GM23338 (cell line): ENCODE results near the gene CDC42SE1. TPM values are rescaled to one million over a fixed set of nuclear protein-coding genes. Genes with fewer than 3 reads are reported as not detected.

Source experiments
- ATAC-seq: fragments of 200-7000 bp; cut with Tn5 transposase; 3 replicates; pipeline ENCODE4 v1.9.1; 2020
- DNase-seq: peaks from one replicate; pipeline ENCODE4 v3.0.0-alpha.2; 2015; ENCODE audit warnings: low spot score
- H2AFZ ChIP-seq: fragments of 200-600 bp; sonication (generic); 2 replicates; pipeline ENCODE4 v1.8.0; 2016; ENCODE audit warnings: antibody characterized with exemption, mild to moderate bottlenecking, moderate library complexity
- H3F3A ChIP-seq: fragments of 200-600 bp; sonication (generic); replicated peaks from 2 replicates; pipeline ENCODE4 v1.8.0; 2017; ENCODE audit warnings: antibody characterized with exemption, mixed run types, low read depth
- H3K27ac ChIP-seq: fragments of 200-600 bp; sonication (generic); 2 replicates; pipeline ENCODE4 v1.6.1; 2016; ENCODE audit warnings: low read depth
- H3K27me3 ChIP-seq: fragments of 200-600 bp; sonication (generic); 2 replicates; pipeline ENCODE4 v1.8.0; 2016; ENCODE audit warnings: mild to moderate bottlenecking, mixed run types, moderate library complexity; ENCODE audit not compliant: insufficient read depth
- H3K36me3 ChIP-seq: fragments of 200-600 bp; sonication (generic); 2 replicates; pipeline ENCODE4 v1.8.0; 2016; ENCODE audit warnings: mild to moderate bottlenecking; ENCODE audit not compliant: insufficient read depth
- H3K4me1 ChIP-seq: fragments of 200-600 bp; sonication (generic); 2 replicates; pipeline ENCODE4 v1.8.0; 2016; ENCODE audit warnings: mild to moderate bottlenecking, moderate library complexity; ENCODE audit not compliant: insufficient read depth
- H3K4me2 ChIP-seq: fragments of 200-600 bp; sonication (generic); 2 replicates; pipeline ENCODE4 v1.7.1; 2017; ENCODE audit warnings: mixed run types
- H3K4me3 ChIP-seq: fragments of 200-600 bp; sonication (generic); 2 replicates; pipeline ENCODE4 v1.6.1; 2016; ENCODE audit warnings: mixed run types
- H3K79me2 ChIP-seq: fragments of 200-600 bp; sonication (generic); replicated peaks from 2 replicates; pipeline ENCODE4 v1.8.0; 2017; ENCODE audit warnings: mild to moderate bottlenecking; ENCODE audit not compliant: insufficient read depth
- H3K9me2 ChIP-seq: fragments of 200-600 bp; sonication (generic); 2 replicates; pipeline ENCODE4 v1.8.0; 2017; ENCODE audit not compliant: insufficient read depth
- H4K20me1 ChIP-seq: fragments of 200-600 bp; sonication (generic); replicated peaks from 2 replicates; pipeline ENCODE4 v1.8.0; 2017; ENCODE audit warnings: mild to moderate bottlenecking; ENCODE audit not compliant: insufficient read depth
- H3K27ac Mint-ChIP-seq: 2 replicates; pipeline ENCODE4 v1.8.0; 2020; ENCODE audit warnings: inconsistent platforms, mild to moderate bottlenecking, moderate library complexity, mixed read lengths
- H3K27me3 Mint-ChIP-seq: 3 replicates; pipeline ENCODE4 v1.8.0; 2022; ENCODE audit warnings: low read depth, mild to moderate bottlenecking, moderate library complexity, mixed read lengths, inconsistent platforms; ENCODE audit not compliant: insufficient read depth, poor library complexity
- H3K36me3 Mint-ChIP-seq: 3 replicates; pipeline ENCODE4 v1.8.0; 2021; ENCODE audit warnings: low read depth, mild to moderate bottlenecking, inconsistent platforms, moderate library complexity, mixed read lengths
- H3K4me1 Mint-ChIP-seq: 3 replicates; pipeline ENCODE4 v1.8.0; 2020; ENCODE audit warnings: mild to moderate bottlenecking, inconsistent platforms, mixed read lengths
- H3K4me3 Mint-ChIP-seq: 3 replicates; pipeline ENCODE4 v1.8.0; 2021; ENCODE audit warnings: moderate library complexity, mild to moderate bottlenecking, inconsistent platforms, mixed read lengths
- H3K9me3 Mint-ChIP-seq: 3 replicates; pipeline ENCODE4 v1.8.0; 2020; ENCODE audit warnings: moderate library complexity, mild to moderate bottlenecking, inconsistent platforms, mixed read lengths
- CREB1 ChIP-seq: fragments of 250-450 bp; sonication (Bioruptor Pico); IDR thresholded peaks from 2 replicates; pipeline ENCODE4 v1.5.0; 2020; ENCODE audit warnings: low read depth, mild to moderate bottlenecking, moderate library complexity
- EZH2 ChIP-seq: fragments of 200-600 bp; sonication (generic); IDR thresholded peaks from one replicate; pipeline ENCODE4 v1.8.0; 2017; ENCODE audit warnings: antibody characterized with exemption, mild to moderate bottlenecking, low read depth; ENCODE audit not compliant: unreplicated experiment
- EZH2phosphoT487 ChIP-seq: fragments of 200-600 bp; sonication (generic); IDR thresholded peaks from one replicate; pipeline ENCODE4 v1.8.1; 2018; ENCODE audit warnings: antibody characterized with exemption; ENCODE audit not compliant: unreplicated experiment
- JUNB ChIP-seq: IDR thresholded peaks from one replicate; pipeline ENCODE4 v1.6.1; 2016; ENCODE audit warnings: antibody characterized with exemption; ENCODE audit not compliant: unreplicated experiment
- NANOG ChIP-seq: IDR thresholded peaks from 2 replicates; pipeline ENCODE4 v1.6.1; 2016; ENCODE audit warnings: antibody characterized with exemption, borderline replicate concordance
- POLR2AphosphoS5 ChIP-seq: IDR thresholded peaks from 2 replicates; pipeline ENCODE4 v1.6.1; 2016; ENCODE audit warnings: antibody characterized with exemption, low read depth
- STAT1 ChIP-seq: IDR thresholded peaks from one replicate; pipeline ENCODE4 v1.6.1; 2016; ENCODE audit warnings: antibody characterized with exemption; ENCODE audit not compliant: unreplicated experiment
- ZNF114 ChIP-seq: fragments of 250-450 bp; sonication (Bioruptor Pico); IDR thresholded peaks from 2 replicates; pipeline ENCODE4 v1.5.0; 2020; ENCODE audit warnings: mild to moderate bottlenecking, moderate library complexity
- ZNF331 ChIP-seq: fragments of 250-450 bp; sonication (Bioruptor Pico); IDR thresholded peaks from 2 replicates; pipeline ENCODE4 v1.5.0; 2020; ENCODE audit warnings: low read depth, mild to moderate bottlenecking, moderate library complexity
- polyA plus RNA-seq: library from polyadenylated mRNA; unstranded; fragments of >200 nt; fragmentation: Nextera tagmentation; extraction: Ambion mirVana; gene quantifications from 2 replicates; pipeline ENCODE4 v1.2.1, GENCODE V29; 2016
- total RNA-seq: library from RNA; depleted of rRNA; stranded (reverse); fragments of >200 nt; shearing (Covaris generic); gene quantifications from 2 replicates; pipeline ENCODE4 v1.2.3, GENCODE V29; 2014
- TF ChIP-seq, protein P1 (sequence below): fragments of 250-450 bp; sonication (Bioruptor Pico); IDR thresholded peaks from 2 replicates; pipeline ENCODE4 v1.5.0; 2020; ENCODE audit warnings: mild to moderate bottlenecking, moderate library complexity
- TF ChIP-seq, protein P2 (sequence below), 2 experiments: fragments of 200-600 bp in 1 of 2; sonication (generic) in 1 of 2; conservative IDR thresholded peaks; 2 replicates each; pipeline versions ENCODE4 v1.5.1 to v1.6.1; 2016 to 2017; ENCODE audit warnings: antibody characterized with exemption in 2 of 2, low read depth in 2 of 2, mild to moderate bottlenecking in 2 of 2, moderate library complexity in 1 of 2
- TF ChIP-seq, protein P3 (sequence below): IDR thresholded peaks from 2 replicates; pipeline ENCODE4 v1.6.1; 2016; ENCODE audit warnings: antibody characterized with exemption
- TF ChIP-seq, protein P4 (sequence below): IDR thresholded peaks from one replicate; pipeline ENCODE4 v1.6.1; 2018; ENCODE audit warnings: antibody characterized with exemption; ENCODE audit not compliant: unreplicated experiment

The CDC42SE1 gene
- total and polyA plus RNA-seq, 2 experiments from 2014 or later = 18.3 to 49.1 TPM

DNA sequence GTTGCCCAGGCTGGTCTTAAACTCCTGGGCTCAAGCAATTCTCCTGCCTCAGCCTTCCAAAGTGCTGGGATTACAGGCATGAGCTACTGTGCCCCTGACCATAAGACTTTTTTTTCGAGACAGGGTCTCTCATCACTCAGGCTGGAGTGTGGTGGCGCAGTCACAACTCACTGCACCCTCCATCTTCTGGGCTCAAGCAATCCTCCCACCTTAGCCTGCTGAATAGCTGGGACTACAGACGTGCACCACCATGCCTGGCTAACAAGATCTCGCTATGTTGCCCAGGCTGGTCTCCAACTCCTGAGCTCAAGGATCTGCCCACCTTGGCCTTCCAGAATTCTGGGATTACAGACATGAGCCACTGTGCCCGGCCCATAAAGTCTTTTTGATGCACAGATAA, 10.0 kb downstream of the CDC42SE1 start:
- Histone ChIP-seq H3K4me1 (peaks cover 5% of the 10 kb centered on the region; the same call in 1 of the 2 replicates), H3K4me2 (no peak overlapping the region), H3K27ac (no peak overlapping the region), H3K79me2 (no peaks in the 10 kb centered on the region), H4K20me1 (peaks cover 6% of the 10 kb centered on the region), H3K9me2 (no peaks in the 10 kb centered on the region), H3F3A (peaks cover 38% of the 10 kb centered on the region), H3K36me3 (peaks cover 33% of the 10 kb centered on the region), H3K27me3 (no peaks in the 10 kb centered on the region), H2AFZ (no peak overlapping the region), H3K4me3 (no peak overlapping the region)
- Mint-ChIP-seq H3K36me3 (peaks cover 35% of the 10 kb centered on the region), H3K4me3 (0 out of 3 replicates have a peak overlapping the region, but pooled peaks have one; percentile 36), H3K9me3 (no peaks in the 10 kb centered on the region), H3K4me1 (peaks cover 9% of the 10 kb centered on the region; the same call in 2 of the 3 replicates), H3K27me3 (peaks cover 8% of the 10 kb centered on the region), H3K27ac (no peak overlapping the region)
- DNase-seq = no peak
- no peak for ATAC-seq
- TF ChIP-seq JUNB (no peak), POLR2AphosphoS5 (no peak; the same call in 1 of the 2 replicates), ZNF331 (CRISPR knock-in tag) (no peak), EZH2 (no peak), NANOG (no peak), STAT1 (no peak), ZNF114 (CRISPR knock-in tag) (no peak), EZH2phosphoT487 (no peak), CREB1 (CRISPR knock-in tag) (no peak)
- TF ChIP-seq, protein P1, sequence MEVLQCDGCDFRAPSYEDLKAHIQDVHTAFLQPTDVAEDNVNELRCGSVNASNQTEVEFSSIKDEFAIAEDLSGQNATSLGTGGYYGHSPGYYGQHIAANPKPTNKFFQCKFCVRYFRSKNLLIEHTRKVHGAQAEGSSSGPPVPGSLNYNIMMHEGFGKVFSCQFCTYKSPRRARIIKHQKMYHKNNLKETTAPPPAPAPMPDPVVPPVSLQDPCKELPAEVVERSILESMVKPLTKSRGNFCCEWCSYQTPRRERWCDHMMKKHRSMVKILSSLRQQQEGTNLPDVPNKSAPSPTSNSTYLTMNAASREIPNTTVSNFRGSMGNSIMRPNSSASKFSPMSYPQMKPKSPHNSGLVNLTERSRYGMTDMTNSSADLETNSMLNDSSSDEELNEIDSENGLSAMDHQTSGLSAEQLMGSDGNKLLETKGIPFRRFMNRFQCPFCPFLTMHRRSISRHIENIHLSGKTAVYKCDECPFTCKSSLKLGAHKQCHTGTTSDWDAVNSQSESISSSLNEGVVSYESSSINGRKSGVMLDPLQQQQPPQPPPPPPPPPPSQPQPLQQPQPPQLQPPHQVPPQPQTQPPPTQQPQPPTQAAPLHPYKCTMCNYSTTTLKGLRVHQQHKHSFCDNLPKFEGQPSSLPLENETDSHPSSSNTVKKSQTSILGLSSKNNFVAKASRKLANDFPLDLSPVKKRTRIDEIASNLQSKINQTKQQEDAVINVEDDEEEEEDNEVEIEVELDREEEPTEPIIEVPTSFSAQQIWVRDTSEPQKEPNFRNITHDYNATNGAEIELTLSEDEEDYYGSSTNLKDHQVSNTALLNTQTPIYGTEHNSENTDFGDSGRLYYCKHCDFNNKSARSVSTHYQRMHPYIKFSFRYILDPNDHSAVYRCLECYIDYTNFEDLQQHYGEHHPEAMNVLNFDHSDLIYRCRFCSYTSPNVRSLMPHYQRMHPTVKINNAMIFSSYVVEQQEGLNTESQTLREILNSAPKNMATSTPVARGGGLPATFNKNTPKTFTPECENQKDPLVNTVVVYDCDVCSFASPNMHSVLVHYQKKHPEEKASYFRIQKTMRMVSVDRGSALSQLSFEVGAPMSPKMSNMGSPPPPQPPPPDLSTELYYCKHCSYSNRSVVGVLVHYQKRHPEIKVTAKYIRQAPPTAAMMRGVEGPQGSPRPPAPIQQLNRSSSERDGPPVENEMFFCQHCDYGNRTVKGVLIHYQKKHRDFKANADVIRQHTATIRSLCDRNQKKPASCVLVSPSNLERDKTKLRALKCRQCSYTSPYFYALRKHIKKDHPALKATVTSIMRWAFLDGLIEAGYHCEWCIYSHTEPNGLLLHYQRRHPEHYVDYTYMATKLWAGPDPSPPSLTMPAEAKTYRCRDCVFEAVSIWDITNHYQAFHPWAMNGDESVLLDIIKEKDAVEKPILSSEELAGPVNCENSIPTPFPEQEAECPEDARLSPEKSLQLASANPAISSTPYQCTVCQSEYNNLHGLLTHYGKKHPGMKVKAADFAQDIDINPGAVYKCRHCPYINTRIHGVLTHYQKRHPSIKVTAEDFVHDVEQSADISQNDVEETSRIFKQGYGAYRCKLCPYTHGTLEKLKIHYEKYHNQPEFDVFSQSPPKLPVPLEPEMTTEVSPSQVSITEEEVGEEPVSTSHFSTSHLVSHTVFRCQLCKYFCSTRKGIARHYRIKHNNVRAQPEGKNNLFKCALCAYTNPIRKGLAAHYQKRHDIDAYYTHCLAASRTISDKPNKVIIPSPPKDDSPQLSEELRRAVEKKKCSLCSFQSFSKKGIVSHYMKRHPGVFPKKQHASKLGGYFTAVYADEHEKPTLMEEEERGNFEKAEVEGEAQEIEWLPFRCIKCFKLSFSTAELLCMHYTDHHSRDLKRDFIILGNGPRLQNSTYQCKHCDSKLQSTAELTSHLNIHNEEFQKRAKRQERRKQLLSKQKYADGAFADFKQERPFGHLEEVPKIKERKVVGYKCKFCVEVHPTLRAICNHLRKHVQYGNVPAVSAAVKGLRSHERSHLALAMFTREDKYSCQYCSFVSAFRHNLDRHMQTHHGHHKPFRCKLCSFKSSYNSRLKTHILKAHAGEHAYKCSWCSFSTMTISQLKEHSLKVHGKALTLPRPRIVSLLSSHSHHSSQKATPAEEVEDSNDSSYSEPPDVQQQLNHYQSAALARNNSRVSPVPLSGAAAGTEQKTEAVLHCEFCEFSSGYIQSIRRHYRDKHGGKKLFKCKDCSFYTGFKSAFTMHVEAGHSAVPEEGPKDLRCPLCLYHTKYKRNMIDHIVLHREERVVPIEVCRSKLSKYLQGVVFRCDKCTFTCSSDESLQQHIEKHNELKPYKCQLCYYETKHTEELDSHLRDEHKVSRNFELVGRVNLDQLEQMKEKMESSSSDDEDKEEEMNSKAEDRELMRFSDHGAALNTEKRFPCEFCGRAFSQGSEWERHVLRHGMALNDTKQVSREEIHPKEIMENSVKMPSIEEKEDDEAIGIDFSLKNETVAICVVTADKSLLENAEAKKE = no peak
- TF ChIP-seq, protein P2, sequence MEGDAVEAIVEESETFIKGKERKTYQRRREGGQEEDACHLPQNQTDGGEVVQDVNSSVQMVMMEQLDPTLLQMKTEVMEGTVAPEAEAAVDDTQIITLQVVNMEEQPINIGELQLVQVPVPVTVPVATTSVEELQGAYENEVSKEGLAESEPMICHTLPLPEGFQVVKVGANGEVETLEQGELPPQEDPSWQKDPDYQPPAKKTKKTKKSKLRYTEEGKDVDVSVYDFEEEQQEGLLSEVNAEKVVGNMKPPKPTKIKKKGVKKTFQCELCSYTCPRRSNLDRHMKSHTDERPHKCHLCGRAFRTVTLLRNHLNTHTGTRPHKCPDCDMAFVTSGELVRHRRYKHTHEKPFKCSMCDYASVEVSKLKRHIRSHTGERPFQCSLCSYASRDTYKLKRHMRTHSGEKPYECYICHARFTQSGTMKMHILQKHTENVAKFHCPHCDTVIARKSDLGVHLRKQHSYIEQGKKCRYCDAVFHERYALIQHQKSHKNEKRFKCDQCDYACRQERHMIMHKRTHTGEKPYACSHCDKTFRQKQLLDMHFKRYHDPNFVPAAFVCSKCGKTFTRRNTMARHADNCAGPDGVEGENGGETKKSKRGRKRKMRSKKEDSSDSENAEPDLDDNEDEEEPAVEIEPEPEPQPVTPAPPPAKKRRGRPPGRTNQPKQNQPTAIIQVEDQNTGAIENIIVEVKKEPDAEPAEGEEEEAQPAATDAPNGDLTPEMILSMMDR (conservative IDR thresholded peaks at IDR 0.05; ENCODE audit: low read depth in 2 of 2) = no peak
- TF ChIP-seq, protein P3, sequence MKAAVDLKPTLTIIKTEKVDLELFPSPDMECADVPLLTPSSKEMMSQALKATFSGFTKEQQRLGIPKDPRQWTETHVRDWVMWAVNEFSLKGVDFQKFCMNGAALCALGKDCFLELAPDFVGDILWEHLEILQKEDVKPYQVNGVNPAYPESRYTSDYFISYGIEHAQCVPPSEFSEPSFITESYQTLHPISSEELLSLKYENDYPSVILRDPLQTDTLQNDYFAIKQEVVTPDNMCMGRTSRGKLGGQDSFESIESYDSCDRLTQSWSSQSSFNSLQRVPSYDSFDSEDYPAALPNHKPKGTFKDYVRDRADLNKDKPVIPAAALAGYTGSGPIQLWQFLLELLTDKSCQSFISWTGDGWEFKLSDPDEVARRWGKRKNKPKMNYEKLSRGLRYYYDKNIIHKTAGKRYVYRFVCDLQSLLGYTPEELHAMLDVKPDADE = no peak
- TF ChIP-seq, protein P4, sequence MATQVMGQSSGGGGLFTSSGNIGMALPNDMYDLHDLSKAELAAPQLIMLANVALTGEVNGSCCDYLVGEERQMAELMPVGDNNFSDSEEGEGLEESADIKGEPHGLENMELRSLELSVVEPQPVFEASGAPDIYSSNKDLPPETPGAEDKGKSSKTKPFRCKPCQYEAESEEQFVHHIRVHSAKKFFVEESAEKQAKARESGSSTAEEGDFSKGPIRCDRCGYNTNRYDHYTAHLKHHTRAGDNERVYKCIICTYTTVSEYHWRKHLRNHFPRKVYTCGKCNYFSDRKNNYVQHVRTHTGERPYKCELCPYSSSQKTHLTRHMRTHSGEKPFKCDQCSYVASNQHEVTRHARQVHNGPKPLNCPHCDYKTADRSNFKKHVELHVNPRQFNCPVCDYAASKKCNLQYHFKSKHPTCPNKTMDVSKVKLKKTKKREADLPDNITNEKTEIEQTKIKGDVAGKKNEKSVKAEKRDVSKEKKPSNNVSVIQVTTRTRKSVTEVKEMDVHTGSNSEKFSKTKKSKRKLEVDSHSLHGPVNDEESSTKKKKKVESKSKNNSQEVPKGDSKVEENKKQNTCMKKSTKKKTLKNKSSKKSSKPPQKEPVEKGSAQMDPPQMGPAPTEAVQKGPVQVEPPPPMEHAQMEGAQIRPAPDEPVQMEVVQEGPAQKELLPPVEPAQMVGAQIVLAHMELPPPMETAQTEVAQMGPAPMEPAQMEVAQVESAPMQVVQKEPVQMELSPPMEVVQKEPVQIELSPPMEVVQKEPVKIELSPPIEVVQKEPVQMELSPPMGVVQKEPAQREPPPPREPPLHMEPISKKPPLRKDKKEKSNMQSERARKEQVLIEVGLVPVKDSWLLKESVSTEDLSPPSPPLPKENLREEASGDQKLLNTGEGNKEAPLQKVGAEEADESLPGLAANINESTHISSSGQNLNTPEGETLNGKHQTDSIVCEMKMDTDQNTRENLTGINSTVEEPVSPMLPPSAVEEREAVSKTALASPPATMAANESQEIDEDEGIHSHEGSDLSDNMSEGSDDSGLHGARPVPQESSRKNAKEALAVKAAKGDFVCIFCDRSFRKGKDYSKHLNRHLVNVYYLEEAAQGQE = no peak
